ENCODE results near the gene INVS.

DNA sequence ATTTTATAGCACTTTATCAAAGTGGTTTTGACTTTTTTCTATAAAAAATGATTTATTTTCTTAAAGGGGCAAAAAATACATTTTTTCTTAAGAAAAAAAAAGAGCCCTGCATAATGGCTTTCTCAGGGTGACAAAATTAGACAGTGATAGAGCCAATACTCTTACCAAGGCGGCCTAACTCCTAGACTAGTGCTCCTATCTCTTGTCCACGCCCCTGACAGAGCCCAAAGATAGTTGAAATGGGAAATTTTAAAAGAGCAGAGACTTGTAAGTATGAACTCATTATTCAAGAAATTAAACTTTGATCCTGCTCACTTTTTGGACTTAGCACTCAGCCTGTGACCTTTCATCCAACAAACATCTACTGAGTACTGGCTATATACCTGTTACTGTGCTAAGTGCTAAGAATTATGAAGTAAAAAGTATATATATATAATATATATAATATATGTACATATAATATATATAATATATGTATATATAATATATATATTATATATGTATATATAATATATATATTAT, 1.2 kb downstream of the INVS start:
- TF ChIP-seq CTCF (IDR thresholded peaks at IDR 0.05) (no peak), EP300 (IDR thresholded peaks at IDR 0.05) (no peak), POLR2AphosphoS5 (IDR thresholded peaks at IDR 0.05) (no peak)

Data from upper lobe of left lung (tissue), 4 donors.